Loucy (cell line): Measurements from ENCODE around the gene S1PR3.

Source experiments
- EZH2phosphoT487 ChIP-seq: fragments of 200-600 bp; IDR thresholded peaks from 2 replicates; pipeline ENCODE4 v1.6.1; 2018; ENCODE audit warnings: antibody characterized with exemption, mild to moderate bottlenecking, moderate library complexity, borderline replicate concordance
- TF ChIP-seq, protein P1 (sequence below): fragments of 200-600 bp; sonication (generic); conservative IDR thresholded peaks from 2 replicates; pipeline ENCODE4 v1.5.1; 2014; ENCODE audit warnings: mild to moderate bottlenecking, antibody characterized with exemption, low read length

DNA sequence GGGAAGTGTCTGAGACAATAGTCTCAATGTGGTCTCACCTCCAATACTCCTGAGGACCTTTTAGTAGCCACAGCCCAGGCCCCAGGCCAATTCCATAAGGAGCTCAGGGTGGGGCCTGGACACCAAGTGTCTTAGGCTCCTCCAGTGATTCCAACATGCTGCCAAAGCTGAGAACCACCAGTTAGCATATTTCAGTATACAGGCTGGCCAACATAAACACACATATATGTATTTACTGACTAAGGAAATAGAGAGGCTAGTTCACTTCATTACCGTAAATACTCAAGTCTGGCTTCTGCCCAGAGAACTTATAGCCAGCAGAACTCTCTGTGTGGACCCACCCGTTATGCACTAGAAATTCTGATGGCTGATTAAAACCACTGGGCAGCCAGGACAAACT lies 24.1 kb downstream of the S1PR3 start:
- TF ChIP-seq, protein P1, sequence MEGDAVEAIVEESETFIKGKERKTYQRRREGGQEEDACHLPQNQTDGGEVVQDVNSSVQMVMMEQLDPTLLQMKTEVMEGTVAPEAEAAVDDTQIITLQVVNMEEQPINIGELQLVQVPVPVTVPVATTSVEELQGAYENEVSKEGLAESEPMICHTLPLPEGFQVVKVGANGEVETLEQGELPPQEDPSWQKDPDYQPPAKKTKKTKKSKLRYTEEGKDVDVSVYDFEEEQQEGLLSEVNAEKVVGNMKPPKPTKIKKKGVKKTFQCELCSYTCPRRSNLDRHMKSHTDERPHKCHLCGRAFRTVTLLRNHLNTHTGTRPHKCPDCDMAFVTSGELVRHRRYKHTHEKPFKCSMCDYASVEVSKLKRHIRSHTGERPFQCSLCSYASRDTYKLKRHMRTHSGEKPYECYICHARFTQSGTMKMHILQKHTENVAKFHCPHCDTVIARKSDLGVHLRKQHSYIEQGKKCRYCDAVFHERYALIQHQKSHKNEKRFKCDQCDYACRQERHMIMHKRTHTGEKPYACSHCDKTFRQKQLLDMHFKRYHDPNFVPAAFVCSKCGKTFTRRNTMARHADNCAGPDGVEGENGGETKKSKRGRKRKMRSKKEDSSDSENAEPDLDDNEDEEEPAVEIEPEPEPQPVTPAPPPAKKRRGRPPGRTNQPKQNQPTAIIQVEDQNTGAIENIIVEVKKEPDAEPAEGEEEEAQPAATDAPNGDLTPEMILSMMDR = no peak
- no peak for TF ChIP-seq EZH2phosphoT487
